T-helper 2 cell (primary cell): ENCODE data around the gene TAS1R3.

Source experiments
- DNase-seq, 5 experiments: peaks; one replicate each; pipeline versions ENCODE4 v3.0.0 to v3.0.0-alpha.2; 2012 to 2022
- total RNA-seq, 2 donors: gene quantifications; one replicate each; lab custom pipeline; 2026; lab: John Stamatoyannopoulos, UW

The TAS1R3 gene
- 1.6 to 2.6 reads per million in 2 donors for total RNA-seq

DNA sequence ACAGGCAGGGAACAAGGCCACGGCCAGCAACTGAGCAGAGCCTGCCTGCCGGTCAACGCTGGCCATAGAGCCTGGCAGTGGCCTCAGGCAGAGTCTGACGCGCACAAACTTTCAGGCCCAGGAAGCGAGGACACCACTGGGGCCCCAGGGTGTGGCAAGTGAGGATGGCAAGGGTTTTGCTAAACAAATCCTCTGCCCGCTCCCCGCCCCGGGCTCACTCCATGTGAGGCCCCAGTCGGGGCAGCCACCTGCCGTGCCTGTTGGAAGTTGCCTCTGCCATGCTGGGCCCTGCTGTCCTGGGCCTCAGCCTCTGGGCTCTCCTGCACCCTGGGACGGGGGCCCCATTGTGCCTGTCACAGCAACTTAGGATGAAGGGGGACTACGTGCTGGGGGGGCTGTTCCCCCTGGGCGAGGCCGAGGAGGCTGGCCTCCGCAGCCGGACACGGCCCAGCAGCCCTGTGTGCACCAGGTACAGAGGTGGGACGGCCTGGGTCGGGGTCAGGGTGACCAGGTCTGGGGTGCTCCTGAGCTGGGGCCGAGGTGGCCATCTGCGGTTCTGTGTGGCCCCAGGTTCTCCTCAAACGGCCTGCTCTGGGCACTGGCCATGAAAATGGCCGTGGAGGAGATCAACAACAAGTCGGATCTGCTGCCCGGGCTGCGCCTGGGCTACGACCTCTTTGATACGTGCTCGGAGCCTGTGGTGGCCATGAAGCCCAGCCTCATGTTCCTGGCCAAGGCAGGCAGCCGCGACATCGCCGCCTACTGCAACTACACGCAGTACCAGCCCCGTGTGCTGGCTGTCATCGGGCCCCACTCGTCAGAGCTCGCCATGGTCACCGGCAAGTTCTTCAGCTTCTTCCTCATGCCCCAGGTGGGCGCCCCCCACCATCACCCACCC lies at the start of gene TAS1R3:
Gene TAS1R3, plus strand, starts transcription at position 213 of the 898 bp plus-strand sequence. Its CDS starts 66 bp downstream, at position 279.
- DNase-seq, result no peak

DNA sequence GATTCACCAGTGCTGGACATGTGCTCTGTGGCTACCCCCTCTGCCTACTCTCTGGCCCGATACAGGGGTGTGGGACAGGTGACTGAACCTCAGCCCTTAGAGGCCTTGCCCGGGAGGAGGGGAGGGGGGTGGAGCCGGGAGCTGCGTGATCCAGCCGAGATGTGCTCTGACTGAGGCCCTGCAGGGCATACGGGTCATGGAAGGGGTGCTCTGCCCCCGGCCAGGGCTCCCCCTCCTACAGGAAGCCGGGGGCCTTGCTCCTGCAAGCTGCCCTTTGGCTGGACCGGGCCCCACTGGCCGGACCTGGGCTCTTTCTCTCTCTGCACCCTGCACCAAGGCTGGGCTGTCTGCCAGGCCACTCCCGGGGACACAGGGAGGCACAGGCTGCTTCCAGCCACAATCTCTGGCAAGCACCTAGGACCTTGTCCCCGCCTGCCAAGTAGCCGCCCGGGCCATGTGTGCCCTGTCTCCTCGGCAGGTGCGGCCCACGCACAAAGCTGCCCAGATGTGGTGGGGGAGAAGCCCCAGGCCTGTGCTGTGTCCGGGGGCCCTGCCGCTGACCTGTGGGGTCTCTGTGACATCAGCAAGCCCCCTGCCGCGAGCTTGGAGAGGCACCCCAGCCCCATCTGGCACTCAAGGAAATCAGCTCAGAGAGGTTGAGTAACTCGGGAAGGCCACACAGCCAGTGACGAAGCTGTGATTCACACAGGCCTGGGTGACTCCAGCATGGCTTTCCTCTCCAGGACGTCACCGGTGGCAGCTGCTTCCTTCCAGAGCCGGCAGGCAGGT lies 49.4 kb upstream of the TAS1R3 start:
- DNase-seq, result no peak

DNA sequence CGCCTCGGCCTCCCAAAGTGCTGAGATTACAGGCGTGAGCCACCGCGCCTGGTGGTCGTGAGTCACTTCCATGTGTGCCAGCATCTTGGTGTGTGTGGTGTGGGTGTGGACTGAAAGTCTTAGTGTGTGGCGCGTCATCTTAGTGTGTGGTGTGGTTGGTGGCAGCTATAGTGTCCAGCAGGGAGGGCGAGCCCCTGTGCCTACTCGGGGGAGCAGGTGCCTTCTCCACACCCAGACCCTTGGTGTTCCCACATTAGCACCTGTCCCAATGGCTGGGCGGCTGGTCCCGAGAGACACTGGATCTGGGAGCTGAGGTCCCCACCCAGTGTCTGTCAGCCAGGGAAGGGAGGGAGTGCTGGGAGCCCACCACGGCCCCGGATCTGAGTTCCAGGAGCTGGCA lies 48.1 kb upstream of the TAS1R3 start:
- no peak for DNase-seq

DNA sequence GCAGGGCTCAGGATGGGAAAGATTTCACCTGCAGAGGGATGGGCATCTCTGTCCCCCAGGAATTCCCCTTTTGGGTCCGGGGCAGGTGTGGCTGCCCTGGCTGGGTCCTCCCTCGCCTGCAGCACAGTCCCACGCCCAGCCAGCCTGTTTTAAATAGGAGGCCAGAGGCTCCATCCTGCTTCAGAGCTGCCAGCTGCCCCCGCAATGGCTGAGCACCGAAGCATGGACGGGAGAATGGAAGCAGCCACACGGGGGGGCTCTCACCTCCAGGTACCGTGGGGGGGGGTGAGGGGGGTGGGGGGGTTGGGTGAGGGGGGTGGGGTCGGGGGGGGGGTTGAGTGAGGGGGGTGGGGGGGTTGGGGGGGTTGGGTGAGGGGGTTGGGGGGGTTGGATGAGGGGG lies 47.3 kb upstream of the TAS1R3 start:
- DNase-seq, result no peak

DNA sequence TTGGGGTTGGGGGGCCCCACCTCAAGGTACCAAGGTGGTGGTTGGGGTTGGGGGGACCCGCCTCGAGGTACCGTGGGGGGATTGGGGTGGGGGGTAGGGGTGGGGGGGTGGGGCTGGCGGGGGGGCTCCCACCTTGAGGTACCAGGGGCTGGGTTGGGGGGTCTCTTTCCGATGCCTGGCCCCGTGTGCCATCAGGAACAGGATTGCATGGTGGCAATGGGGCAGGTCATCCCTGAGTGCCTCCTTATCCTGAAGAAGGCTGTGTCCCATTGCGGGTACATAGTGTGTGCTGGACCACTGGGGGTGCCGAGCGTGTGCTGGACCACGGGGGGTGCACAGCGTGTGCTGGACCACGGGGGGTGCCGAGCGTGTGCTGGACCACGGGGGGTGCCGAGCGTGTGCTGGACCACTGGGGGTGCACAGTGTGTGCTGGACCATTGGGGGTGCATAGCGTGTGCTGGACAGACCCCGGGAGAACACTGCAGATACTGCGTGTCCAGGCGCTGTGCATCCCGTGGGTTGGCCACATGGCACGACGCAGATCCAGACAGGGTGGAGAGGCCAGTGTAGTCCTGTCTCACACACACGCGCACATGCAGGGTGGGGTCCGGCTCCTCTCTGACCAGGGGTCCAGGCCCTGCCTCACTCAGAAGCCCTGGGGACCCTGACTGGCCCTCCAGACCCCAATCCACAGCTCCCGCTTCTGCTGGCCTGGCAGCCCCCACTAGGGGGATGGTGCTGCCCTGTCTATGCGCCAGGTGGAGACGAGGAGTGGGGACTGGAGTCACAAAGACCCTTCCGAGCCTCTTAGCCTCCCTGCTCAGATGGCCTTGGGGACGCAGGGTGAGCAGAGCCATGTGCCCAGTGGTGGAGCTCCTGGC lies 46.6 kb upstream of the TAS1R3 start:
- no peak for DNase-seq

DNA sequence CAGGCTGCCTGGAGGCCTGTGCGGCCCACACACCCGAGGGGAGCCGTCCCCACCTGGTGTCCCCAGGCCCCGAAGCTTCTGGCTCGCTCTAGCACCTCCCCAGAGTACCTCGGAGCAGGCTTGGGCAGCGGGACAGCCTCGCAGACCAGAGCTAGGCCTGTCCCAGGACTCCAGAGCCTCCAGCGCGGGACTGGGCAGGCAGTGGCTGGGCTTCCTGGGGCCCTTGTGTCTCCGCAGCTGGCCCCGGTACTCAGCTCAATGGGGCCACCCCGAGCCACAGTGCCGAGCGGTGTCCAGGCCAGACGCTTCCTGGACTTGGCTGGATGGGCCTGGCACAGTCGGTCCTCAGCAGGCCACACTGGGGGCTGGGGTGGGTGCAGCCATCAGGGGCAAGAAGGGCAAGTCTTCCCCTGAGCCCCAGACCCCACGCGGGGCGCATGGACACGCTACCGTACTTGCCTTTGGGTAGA lies 45.9 kb upstream of the TAS1R3 start:
- DNase-seq, result no peak

DNA sequence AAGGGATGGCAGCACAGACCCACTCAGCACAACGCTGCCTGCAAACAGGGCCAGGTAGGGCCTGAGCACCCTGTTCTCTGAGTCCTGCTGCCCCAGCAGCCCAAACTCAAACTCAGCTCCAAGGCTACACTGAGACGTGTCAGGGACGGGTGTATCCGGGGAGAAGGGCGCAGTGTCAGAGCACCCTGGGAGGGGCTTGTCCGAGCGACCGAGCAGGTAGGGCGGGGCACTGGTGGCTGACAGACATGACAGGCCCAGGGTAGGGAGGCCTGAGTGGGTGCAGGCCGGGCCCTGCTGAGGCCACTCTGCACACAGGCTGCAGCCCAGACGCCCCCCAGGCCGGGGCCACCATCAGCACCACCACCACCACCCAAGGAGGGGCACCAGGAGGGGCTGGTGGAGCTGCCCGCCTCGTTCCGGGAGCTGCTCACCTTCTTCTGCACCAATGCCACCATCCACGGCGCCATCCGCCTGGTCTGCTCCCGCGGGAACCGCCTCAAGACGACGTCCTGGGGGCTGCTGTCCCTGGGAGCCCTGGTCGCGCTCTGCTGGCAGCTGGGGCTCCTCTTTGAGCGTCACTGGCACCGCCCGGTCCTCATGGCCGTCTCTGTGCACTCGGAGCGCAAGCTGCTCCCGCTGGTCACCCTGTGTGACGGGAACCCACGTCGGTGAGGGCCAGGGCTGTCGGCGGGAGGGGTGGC lies 45.3 kb upstream of the TAS1R3 start:
- DNase-seq, result peak in 1 of 5 experiments; percentile 3

DNA sequence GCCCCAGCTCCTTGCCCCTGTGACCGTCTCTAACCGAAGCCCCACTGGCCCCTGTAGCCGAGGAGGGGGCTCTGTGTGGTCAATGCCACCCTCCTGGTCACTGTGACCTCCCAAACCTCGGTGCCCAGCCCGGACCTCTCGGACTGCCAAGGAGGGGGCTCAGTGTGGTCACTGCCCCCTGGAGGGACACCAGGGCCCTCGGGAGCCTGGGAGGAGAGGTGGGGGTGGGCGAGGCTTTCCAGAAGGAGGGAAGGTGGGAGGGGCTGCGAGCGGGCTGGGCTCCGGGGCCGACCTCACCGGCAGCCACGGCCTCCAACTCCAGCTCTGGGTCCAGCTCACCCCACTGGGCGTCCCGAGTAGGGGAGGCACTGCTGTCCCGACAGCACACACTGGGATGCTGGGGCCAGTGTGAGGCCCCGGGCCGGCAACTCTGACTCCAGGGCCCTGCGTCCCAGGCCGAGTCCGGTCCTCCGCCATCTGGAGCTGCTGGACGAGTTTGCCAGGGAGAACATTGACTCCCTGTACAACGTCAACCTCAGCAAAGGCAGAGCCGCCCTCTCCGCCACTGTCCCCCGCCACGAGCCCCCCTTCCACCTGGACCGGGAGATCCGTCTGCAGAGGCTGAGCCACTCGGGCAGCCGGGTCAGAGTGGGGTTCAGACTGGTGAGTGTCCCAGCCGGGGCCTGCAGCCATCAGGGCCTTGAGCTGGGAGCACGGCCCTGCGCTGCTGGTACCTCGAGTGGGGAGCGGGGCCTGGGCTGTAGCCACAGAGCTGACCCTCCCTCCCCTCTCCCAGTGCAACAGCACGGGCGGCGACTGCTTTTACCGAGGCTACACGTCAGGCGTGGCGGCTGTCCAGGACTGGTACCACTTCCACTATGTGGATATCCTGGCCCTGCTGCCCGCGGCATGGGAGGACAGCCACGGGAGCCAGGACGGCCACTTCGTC lies 44.5 kb upstream of the TAS1R3 start:
- DNase-seq, result peak in 1 of 5 experiments; percentile 2

DNA sequence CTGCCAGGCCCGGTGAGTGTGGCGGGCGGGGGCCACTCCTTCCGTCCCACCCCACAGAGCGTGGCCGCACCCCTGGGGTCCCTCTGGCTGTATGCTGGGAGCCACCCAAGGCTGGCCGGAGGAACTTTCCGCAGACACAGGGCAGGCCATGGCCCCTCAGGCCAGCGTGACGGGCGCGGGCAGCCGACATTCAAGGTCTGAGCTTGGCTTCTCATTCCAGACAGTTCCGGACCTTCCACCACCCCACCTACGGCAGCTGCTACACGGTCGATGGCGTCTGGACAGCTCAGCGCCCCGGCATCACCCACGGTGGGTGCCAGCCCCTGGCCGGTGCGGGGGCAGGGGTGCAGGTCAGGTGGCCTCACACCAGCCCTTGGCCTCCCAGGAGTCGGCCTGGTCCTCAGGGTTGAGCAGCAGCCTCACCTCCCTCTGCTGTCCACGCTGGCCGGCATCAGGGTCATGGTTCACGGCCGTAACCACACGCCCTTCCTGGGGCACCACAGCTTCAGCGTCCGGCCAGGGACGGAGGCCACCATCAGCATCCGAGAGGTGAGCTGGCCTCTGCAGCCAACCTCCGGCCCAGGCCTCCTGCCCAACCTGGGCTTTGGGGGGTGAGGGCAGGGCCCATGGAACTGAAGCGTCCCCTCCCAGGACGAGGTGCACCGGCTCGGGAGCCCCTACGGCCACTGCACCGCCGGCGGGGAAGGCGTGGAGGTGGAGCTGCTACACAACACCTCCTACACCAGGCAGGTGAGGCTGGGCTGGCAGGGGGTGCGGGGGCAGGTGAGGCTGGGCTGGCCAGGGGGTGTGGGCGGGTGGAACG lies 43.6 kb upstream of the TAS1R3 start:
- no peak for DNase-seq

DNA sequence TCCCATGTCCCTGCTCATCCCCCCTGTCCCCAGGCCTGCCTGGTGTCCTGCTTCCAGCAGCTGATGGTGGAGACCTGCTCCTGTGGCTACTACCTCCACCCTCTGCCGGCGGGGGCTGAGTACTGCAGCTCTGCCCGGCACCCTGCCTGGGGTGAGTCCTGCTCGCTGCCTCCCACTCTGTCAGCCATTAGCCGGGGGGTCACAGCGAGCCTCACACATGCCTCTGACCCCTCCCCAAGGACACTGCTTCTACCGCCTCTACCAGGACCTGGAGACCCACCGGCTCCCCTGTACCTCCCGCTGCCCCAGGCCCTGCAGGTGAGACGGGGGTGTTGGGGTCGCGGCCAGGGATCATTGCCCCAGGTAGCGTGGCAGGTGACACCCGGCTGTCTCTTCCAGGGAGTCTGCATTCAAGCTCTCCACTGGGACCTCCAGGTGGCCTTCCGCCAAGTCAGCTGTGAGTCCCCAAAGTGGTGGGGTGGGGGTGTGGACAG lies 40.8 kb upstream of the TAS1R3 start:
- peak; percentile 30 to 57 (median 44) for DNase-seq

DNA sequence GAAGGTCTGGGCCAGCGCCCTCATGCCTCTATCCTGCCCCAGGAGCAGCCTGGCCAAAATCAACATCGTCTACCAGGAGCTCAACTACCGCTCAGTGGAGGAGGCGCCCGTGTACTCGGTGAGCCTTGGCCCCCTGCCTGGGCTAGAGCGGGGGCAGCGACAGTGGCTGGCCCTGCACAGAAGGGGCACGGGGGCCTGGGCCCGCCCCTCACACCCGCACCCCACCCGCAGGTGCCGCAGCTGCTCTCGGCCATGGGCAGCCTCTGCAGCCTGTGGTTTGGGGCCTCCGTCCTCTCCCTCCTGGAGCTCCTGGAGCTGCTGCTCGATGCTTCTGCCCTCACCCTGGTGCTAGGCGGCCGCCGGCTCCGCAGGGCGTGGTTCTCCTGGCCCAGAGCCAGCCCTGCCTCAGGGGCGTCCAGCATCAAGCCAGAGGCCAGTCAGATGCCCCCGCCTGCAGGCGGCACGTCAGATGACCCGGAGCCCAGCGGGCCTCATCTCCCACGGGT lies 40.0 kb upstream of the TAS1R3 start:
- no peak for DNase-seq

DNA sequence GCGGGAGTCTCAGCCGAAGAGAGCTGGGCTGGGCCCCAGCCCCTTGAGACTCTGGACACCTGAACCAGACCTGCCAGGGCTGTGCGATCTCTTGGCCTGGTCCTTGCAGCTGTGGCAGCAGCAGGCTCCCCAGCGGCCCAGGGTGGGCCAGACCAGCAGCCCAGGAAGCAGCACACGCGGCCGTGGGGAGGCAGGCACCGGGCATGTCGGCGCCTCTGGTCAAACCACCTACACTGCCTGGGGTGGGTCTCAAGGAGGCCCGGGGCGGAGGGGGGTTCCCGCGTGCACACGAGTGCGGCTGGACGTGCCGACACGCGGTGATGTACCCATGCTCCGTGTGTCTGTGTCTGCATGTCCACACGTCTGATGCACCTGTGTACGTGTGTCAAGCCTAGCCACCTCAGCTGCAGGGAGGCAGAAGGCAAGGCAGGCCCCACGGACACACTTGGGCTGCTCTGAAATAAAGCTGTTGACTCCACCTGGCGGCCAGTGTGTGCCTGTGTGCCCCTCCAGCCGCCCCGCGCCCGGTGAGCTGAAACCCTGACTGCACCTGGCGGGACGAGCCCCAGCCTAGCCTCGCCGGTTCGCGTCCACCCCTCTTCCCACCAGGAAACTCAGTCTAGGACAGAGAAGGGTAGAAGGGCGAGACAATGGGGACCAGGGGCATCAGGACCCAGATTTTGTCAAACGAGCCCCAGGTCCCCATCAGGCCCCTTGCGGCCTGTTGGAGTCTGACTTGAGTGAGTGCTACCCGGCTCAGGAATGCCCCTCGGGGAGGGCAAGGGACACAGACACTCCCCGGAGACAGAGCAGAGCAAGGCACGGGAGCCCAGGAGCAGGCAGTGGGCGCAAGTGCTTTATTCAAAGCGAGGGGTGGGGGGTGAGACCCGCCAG lies 39.3 kb upstream of the TAS1R3 start:
- peak in 4 of 5 experiments; percentile 45 to 75 (median 51) for DNase-seq

DNA sequence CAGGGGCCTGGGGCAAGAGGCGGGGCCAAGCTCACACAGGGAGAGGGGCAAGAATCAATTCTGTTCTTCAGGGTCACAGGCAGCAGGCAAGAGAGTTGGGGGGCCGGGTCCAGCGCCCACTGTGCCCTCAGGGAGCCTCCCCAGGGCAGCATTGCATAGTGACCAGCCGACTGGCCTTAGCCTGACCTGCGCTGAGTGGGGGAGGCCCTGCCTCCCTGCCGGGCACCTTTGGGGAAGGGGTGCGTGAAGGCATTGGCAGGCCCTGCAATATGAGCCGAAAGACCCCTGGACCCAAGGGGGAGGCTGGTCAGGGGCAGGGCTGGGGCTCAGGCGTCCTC lies 38.7 kb upstream of the TAS1R3 start:
- no peak for DNase-seq

DNA sequence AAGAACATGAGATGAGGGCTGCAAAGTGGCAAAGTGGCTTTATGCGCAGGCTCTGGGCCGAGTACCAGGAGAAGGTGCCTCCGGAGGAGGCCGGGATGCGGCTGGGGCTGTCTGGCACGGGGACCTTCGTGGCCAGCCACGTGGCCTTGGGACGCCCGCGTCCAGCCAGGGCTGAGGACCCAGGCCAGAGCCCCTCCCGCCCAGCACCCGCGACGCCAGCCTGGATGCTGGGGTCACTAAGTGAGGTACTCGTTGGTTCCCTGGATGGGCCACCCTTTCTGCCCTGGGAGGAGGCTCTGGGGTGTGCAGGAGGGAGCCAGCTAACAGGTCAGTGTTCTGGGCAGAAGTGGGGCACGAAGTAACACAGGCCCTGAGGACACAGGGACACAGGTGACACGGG lies 38.2 kb upstream of the TAS1R3 start:
- DNase-seq, result no peak

DNA sequence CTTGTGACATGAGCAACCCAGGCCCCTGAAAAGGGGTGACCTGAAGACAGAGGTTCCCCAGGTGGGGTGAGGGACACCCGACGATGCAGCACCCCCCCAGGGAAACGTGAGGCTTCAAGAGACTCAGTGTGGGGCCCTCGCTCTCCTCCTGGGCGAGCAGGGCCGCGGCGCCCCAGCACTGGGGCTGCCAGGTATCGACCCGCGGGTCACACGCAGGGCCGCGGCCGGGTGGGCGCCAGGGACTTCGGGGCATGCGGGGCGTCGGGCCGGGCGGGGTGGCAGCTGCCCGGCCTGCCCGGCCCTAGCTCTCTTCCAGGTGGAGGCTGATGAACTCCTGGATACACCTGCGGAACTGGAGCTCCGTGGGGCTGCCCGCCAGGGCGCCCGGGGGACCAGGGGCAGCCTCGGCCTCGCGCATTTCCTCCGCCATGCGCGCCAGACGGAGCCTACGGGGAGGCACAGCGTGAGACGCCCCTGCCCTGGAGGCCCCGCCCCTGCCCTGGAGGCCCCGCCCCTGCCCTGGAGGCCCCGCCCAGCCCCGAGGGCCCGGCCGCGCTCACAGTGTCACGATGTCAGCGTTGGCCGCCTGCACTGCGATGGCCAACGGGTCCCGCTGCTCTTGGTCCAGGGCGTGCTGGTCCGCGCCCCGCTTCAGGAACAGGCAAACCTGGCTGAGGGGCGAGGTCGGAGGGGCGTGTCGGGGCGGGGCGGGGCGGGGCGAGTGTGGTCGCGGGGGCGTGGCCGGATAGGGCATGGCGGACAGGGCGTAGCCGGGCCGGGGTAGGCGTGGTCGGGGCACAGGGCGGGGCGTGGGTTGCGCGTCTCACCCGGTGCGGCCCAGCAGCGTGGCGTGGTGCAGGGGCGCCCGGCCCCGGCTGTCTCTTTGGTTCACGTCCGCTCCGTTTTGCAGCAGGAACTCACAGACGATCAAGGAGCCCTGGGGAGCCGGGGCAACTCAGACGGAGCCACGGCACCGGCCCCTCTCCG lies 37.5 kb upstream of the TAS1R3 start:
- no peak for DNase-seq

DNA sequence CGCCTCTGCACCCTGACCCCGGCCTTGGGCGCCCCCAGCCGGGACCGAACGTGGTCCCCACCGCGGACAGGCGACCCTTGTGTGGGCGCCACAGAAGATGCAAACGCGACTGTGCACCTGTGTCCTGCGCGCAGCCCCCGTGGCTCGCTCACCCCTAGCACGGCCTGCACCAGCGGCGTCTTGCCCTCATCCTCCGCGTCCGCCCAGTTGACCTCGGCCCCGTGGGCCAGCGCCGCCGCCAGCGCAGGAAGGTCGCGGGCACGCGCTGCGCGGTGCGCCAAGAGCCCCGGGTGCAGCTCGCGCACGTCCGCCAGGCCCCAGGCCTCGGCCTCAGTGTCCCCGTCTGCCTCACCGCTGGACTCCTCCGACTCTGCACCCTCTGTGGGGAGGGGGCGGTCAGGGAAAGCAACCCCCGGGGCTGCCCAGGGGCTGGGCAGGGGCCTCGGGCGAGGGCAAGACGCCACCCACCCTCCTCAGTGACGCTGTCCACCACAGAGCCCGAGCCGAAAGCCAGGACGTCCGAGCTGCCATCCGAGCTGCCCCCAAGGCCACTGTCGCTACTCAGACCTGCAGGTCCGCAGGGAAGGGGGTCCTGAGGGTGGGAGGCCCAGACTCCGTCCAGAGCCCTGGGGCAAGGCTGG lies 36.7 kb upstream of the TAS1R3 start:
- no peak for DNase-seq
